RWPE1 (cell line): ENCODE results near the gene NR6A1.

Experiments used
- CTCF ChIA-PET: fragments of 350-600 bp; sonication (Branson Sonifier 250); formaldehyde crosslinking; extraction: SDS; loops from one replicate; lab custom pipeline; 2021; lab: Yijun Ruan, JAX
- POLR2A ChIA-PET: fragments of 400-600 bp; formaldehyde crosslinking; extraction: SDS; loops from one replicate; lab custom pipeline; 2020; ENCODE audit warnings: antibody characterized with exemption; ENCODE audit not compliant: low non-redundant PET; lab: Yijun Ruan, JAX
- DNase-seq: peaks from one replicate; pipeline ENCODE4 v3.0.0; 2012; ENCODE audit warnings: low spot score
- H3K27ac ChIP-seq: fragments of 450-650 bp; 2 replicates; pipeline ENCODE4 v1.5.1; 2017
- TF ChIP-seq, protein P1 (sequence below): fragments of 450-650 bp; conservative IDR thresholded peaks from 2 replicates; pipeline ENCODE4 v1.5.1; 2017; ENCODE audit warnings: low read depth, mild to moderate bottlenecking

The NR6A1 gene

GRCh38 chr9:124469011-124469832 is 301.9 kb downstream of the NR6A1 start:
- no peak for DNase-seq
- POLR2A ChIA-PET, result no interaction called here
- no peak overlapping the region for H3K27ac ChIP-seq
- TF ChIP-seq, protein P1, sequence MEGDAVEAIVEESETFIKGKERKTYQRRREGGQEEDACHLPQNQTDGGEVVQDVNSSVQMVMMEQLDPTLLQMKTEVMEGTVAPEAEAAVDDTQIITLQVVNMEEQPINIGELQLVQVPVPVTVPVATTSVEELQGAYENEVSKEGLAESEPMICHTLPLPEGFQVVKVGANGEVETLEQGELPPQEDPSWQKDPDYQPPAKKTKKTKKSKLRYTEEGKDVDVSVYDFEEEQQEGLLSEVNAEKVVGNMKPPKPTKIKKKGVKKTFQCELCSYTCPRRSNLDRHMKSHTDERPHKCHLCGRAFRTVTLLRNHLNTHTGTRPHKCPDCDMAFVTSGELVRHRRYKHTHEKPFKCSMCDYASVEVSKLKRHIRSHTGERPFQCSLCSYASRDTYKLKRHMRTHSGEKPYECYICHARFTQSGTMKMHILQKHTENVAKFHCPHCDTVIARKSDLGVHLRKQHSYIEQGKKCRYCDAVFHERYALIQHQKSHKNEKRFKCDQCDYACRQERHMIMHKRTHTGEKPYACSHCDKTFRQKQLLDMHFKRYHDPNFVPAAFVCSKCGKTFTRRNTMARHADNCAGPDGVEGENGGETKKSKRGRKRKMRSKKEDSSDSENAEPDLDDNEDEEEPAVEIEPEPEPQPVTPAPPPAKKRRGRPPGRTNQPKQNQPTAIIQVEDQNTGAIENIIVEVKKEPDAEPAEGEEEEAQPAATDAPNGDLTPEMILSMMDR, result no peak
- CTCF ChIA-PET, result interaction anchor here (0.7 kb wide), 1 partner anchor 14 kb away, joined by 4 read pairs; no protein-coding TSS in a partner anchor

DNA sequence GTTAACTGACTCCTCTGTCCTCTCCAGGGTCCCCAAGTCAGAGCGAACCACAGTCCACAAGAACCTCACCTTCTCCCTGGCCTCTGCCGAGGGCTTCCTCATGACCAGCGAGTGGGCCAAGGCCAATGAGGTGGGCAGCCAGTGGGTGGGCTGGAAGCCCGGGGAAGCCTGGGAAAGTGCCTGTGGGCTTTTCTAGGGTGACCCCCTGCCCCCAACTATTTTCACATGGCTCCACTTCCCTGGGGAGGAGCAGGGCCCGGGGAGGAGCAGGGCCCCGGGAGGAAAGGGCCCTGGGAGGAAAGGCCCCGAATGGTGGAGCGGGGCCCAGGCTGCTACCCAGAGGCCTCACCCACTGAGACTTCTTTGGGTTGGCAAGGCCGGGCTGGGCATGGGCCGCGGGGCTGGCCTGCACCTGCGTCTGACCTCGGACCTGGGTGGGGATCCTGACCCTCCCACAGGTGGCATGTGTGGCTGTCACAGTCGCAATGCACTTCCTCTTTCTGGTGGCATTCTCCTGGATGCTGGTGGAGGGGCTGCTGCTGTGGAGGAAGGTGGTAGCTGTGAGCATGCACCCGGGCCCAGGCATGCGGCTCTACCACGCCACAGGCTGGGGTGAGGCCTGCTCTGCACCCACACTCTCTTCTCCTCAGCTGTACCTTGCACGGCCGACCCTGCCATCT is 302.9 kb downstream of the NR6A1 start:
- TF ChIP-seq, protein P1, result no peak
- ChIA-PET CTCF (no interaction called here), POLR2A (no interaction called here)
- H3K27ac ChIP-seq, result no peak overlapping the region
- DNase-seq, result no peak

- TF ChIP-seq, protein P1, result no peak
- no peak overlapping the region for H3K27ac ChIP-seq
- CTCF ChIA-PET, result interaction anchor here (0.7 kb wide), 1 partner anchor 45 kb away, joined by 3 read pairs; no protein-coding TSS in a partner anchor
- POLR2A ChIA-PET, result no interaction called here
- no peak for DNase-seq
These were observed 303.6 kb downstream of the NR6A1 start for GRCh38 chr9:124467410-124468060.
